ENCODE data around the gene CENPH.

DNA sequence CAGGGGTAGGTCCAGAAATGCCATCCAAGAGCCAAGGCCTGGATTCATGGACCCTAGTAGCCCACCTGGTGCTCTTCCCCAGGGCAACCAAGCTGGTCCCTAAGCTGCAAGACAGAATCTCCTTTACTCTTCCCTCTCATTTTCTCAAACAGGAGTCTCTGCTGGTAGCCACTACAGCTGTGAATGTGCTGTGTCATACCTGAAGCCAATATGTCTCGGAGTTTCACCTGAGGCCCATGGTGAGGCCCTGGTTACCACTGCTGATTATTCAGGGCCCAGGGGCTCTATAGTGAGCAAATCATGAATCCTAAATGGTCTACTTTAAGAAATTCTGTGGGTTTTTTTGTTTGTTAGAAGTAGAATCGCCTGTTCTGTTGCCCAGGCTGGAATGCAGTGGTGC is 61.2 kb downstream of the CENPH start:
- TF ChIP-seq EZH2 (IDR thresholded peaks at IDR 0.05; ENCODE audit: borderline replicate concordance, low read length): no peak
- TF ChIP-seq, protein P1, sequence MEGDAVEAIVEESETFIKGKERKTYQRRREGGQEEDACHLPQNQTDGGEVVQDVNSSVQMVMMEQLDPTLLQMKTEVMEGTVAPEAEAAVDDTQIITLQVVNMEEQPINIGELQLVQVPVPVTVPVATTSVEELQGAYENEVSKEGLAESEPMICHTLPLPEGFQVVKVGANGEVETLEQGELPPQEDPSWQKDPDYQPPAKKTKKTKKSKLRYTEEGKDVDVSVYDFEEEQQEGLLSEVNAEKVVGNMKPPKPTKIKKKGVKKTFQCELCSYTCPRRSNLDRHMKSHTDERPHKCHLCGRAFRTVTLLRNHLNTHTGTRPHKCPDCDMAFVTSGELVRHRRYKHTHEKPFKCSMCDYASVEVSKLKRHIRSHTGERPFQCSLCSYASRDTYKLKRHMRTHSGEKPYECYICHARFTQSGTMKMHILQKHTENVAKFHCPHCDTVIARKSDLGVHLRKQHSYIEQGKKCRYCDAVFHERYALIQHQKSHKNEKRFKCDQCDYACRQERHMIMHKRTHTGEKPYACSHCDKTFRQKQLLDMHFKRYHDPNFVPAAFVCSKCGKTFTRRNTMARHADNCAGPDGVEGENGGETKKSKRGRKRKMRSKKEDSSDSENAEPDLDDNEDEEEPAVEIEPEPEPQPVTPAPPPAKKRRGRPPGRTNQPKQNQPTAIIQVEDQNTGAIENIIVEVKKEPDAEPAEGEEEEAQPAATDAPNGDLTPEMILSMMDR (conservative IDR thresholded peaks at IDR 0.05 in 1 of 2, IDR thresholded peaks at IDR 0.05 in 1 of 2; ENCODE audit: extremely low read depth in 1 of 2, insufficient read depth in 1 of 2, low read depth in 1 of 2, low read length in 2 of 2): no peak
